Stimulated activated naive CD4-positive, alpha-beta T cell (primary cell): Measurements from ENCODE around the gene SPDYE11.
"Not testable (repeated sequence)": the region's sequence is repeated elsewhere in the genome, so short reads cannot be mapped to it uniquely, and the experiment has no call there.

ENCODE experiments used
- DNase-seq, 6 experiments: peaks; one replicate each; lab custom pipeline; 2025; lab: John Stamatoyannopoulos, UW

The SPDYE11 gene

GRCh38 chr7:73057811-73058210 lies at the start of gene SPDYE11:
Gene SPDYE11 (minus strand): TSS chr7:73057911. CDS start chr7:73056111, 1,800 bp downstream.
- DNase-seq, result not testable (repeated sequence)

- DNase-seq, result not testable (repeated sequence)
These were observed 28.2 kb upstream of the SPDYE11 start, which contains the start of gene SPDYE9 for GRCh38 chr7:73085938-73086337. Gene SPDYE9 (minus strand): TSS chr7:73086038. CDS start chr7:73084238, 1,800 bp downstream.

GRCh38 chr7:73029666-73030065 lies 28.0 kb downstream of the SPDYE11 start, which contains the start of gene SPDYE8:
Gene SPDYE8 (minus strand): TSS chr7:73029766. CDS start chr7:73027966, 1,800 bp downstream.
- not testable (repeated sequence) for DNase-seq

GRCh38 chr7:73006491-73006890 lies 51.2 kb downstream of the SPDYE11 start:
- DNase-seq, result not testable (repeated sequence)

GRCh38 chr7:73005693-73006447 lies 51.8 kb downstream of the SPDYE11 start:
- not testable (repeated sequence) for DNase-seq

GRCh38 chr7:73005356-73005692 lies 52.4 kb downstream of the SPDYE11 start:
- DNase-seq, result not testable (repeated sequence)

- DNase-seq, result not testable (repeated sequence)
These were observed 59.7 kb downstream of the SPDYE11 start for GRCh38 chr7:72997887-72998468.
